H1 (cell line): ENCODE results near the gene ACAP3. TPM values are rescaled to one million over a fixed set of nuclear protein-coding genes. Genes with fewer than 3 reads are reported as not detected.

Experiments
- E2F6 ChIP-seq: IDR thresholded peaks from 2 replicates; pipeline ENCODE4 v1.6.1; 2012; ENCODE audit warnings: inconsistent platforms
- RNF2 ChIP-seq: fragments of 200-900, 300-1000 bp; sonication (generic); IDR thresholded peaks from 2 replicates; pipeline ENCODE4 v1.7.1; 2016; ENCODE audit warnings: borderline replicate concordance, low read depth, mild to moderate bottlenecking, antibody characterized with exemption, low read length; ENCODE audit not compliant: poor library complexity, severe bottlenecking; ENCODE audit errors: missing control alignments
- TCF12 ChIP-seq: IDR thresholded peaks from 2 replicates; pipeline ENCODE4 v1.6.1; 2011; ENCODE audit warnings: low read depth, mild to moderate bottlenecking, low read length
- polyA plus RNA-seq, 7 experiments: library from polyadenylated mRNA; depleted of rRNA in 3 of 7; stranded (reverse) in 5 of 7; unstranded in 2 of 7; fragments of >200 nt in 5 of 7; fragments of 200-250 nt in 2 of 7; gene quantifications; 1 replicate in 5 of 7; 2 replicates in 1 of 7; 4 replicates in 1 of 7; pipeline versions ENCODE4 v1.2.1 to v1.2.3, GENCODE V29; 2011 to 2013; ENCODE audit warnings: missing spikeins in 2 of 7, mixed read lengths in 2 of 7
- total RNA-seq: library from RNA; stranded (reverse); fragmentation: NEBNext Ultra II Directional; extraction: Animal tissue kit (Norgen Biotek cat#: 25700); gene quantifications from 2 replicates; pipeline ENCODE4 v1.2.1, GENCODE V29; 2021

Gene ACAP3
- total and polyA plus RNA-seq, 2 of the 8 experiments (the other 6 are each of a cell fraction or from before 2014, with no cell fraction given), result 14.8 to 28.3 TPM

- TF ChIP-seq TCF12, result no peak
- TF ChIP-seq RNF2, result no peak
- no peak for TF ChIP-seq E2F6
- TF ChIP-seq, all 59 proteins: peak for 0
Measured at GRCh38 chr1:1279028-1279427, 28.7 kb downstream of the ACAP3 start (continued).
